Activated CD4-positive, alpha-beta T cell treated with anti-CD3 and anti-CD28 coated beads, Interleukin-2, amount 10 ng/mL, durations not matched to agents 24 days and 14 days (primary cell): ENCODE measurements around the gene NR4A1. TPM values are rescaled to one million over a fixed set of nuclear protein-coding genes. Genes with fewer than 3 reads are reported as not detected.
"Not testable (repeated sequence)": the region's sequence is repeated elsewhere in the genome, so short reads cannot be mapped to it uniquely, and the experiment has no call there.

Source experiments
- DNase-seq: peaks from one replicate; pipeline ENCODE4 v3.0.0; 2022
- H3K27ac Mint-ChIP-seq: one replicate; pipeline ENCODE4 v1.8.0; 2022; ENCODE audit warnings: mild to moderate bottlenecking, mixed read lengths
- H3K27me3 Mint-ChIP-seq: one replicate; pipeline ENCODE4 v1.8.0; 2022; ENCODE audit warnings: mixed read lengths
- H3K36me3 Mint-ChIP-seq: one replicate; pipeline ENCODE4 v1.8.0; 2022; ENCODE audit warnings: low read depth, mild to moderate bottlenecking, mixed read lengths
- H3K4me1 Mint-ChIP-seq: one replicate; pipeline ENCODE4 v1.8.0; 2021; ENCODE audit warnings: mixed read lengths
- H3K4me3 Mint-ChIP-seq: one replicate; pipeline ENCODE4 v1.8.0; 2022; ENCODE audit warnings: mild to moderate bottlenecking, moderate library complexity, mixed read lengths
- H3K9me3 Mint-ChIP-seq: one replicate; pipeline ENCODE4 v1.8.0; 2021; ENCODE audit warnings: mixed read lengths
- intact Hi-C: fragments of 100-400 bp; cut with micrococcal nuclease; formaldehyde crosslinking; loops from one replicate; pipeline ENCODE4 v1.15.1; 2023
- total RNA-seq: library from RNA; stranded (reverse); gene quantifications from 2 replicates; pipeline ENCODE4 v1.2.3, GENCODE V29; 2022

Gene NR4A1
- total RNA-seq, 1 donor from 2014 or later, result 57.7 TPM

- Mint-ChIP-seq H3K9me3 (no peaks in the 10 kb centered on the region), H3K27ac (no peak overlapping the region), H3K4me3 (no peak overlapping the region), H3K36me3 (no peaks in the 10 kb centered on the region), H3K27me3 (peaks cover 45% of the 10 kb centered on the region), H3K4me1 (peaks cover 5% of the 10 kb centered on the region)
- intact Hi-C loops, result no loop called here
- no peak for DNase-seq
Measured at GRCh38 chr12:52086944-52087835, 35.9 kb downstream of the NR4A1 start.

GRCh38 chr12:52087961-52088820 is 36.9 kb downstream of the NR4A1 start:
- Mint-ChIP-seq H3K4me1 (peaks cover 5% of the 10 kb centered on the region), H3K36me3 (no peaks in the 10 kb centered on the region), H3K27me3 (peaks cover 50% of the 10 kb centered on the region), H3K9me3 (no peaks in the 10 kb centered on the region), H3K4me3 (no peak overlapping the region), H3K27ac (no peak overlapping the region)
- DNase-seq, result no peak
- intact Hi-C loops, result no loop called here

DNA sequence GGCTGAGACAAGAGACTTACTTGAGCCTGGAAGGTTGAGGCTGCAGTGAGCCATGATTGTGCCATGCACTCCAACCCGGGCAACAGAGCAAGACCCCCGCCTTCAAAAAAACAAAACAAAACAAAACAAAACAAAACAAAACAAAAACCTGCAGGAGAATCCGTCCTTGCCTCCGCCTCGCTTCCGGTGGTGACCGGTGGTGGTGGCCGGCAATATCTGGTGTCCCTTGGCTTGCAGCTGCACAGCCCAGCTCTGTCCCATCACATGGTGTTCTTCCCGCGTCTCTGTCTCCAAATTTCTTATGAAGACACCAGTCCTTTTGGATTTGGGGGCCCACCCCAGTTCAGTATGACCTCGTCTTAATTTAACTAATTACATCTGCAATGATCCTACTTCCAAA is 38.2 kb downstream of the NR4A1 start:
- Mint-ChIP-seq H3K27me3 (peaks cover 52% of the 10 kb centered on the region), H3K4me1 (no peaks in the 10 kb centered on the region), H3K4me3 (no peak overlapping the region), H3K9me3 (no peaks in the 10 kb centered on the region), H3K27ac (no peak overlapping the region), H3K36me3 (no peaks in the 10 kb centered on the region)
- no peak for DNase-seq
- intact Hi-C loops, result no loop called here

GRCh38 chr12:52090291-52090690 is 39.0 kb downstream of the NR4A1 start:
- intact Hi-C loops, result no loop called here
- no peak for DNase-seq
- Mint-ChIP-seq H3K36me3 (no peaks in the 10 kb centered on the region), H3K4me3 (no peak overlapping the region), H3K27me3 (peaks cover 54% of the 10 kb centered on the region), H3K9me3 (no peaks in the 10 kb centered on the region), H3K27ac (no peak overlapping the region), H3K4me1 (no peaks in the 10 kb centered on the region)

- no peaks in the 10 kb centered on the region for H3K9me3 Mint-ChIP-seq
- H3K27me3 Mint-ChIP-seq, result peaks cover 54% of the 10 kb centered on the region
- no peak overlapping the region for H3K4me3 Mint-ChIP-seq
- intact Hi-C loops, result no loop called here
- no peak overlapping the region for H3K27ac Mint-ChIP-seq
- H3K36me3 Mint-ChIP-seq, result no peaks in the 10 kb centered on the region
- DNase-seq, result no peak
- H3K4me1 Mint-ChIP-seq, result no peaks in the 10 kb centered on the region
Measured at GRCh38 chr12:52091061-52091460, 39.8 kb downstream of the NR4A1 start.

GRCh38 chr12:52091869-52092268 is 40.6 kb downstream of the NR4A1 start:
- DNase-seq, result no peak
- H3K27me3 Mint-ChIP-seq, result peaks cover 51% of the 10 kb centered on the region
- no peaks in the 10 kb centered on the region for H3K9me3 Mint-ChIP-seq
- no peak overlapping the region for H3K27ac Mint-ChIP-seq
- no peaks in the 10 kb centered on the region for H3K4me1 Mint-ChIP-seq
- intact Hi-C loops, result no loop called here
- H3K36me3 Mint-ChIP-seq, result no peaks in the 10 kb centered on the region
- H3K4me3 Mint-ChIP-seq, result no peak overlapping the region

DNA sequence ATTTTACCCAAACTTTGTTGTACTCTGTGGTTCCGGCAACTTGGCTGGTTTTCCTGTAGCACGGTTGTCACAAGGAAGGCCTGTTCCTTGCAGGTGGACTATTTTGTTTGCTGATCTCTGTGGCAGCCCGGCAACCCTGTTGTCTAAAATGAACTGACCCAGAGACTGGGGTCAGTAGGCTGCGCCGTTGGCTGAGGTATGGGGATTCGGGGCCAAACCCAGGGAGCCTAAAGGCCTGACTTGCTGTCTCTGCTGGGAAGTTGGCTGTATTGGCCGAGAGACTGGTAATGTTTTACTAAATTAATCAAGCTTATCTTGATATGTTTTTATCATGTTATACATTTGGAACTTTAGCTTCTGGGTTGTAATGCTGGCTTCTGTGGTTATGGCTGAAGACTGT is 42.1 kb downstream of the NR4A1 start:
- Mint-ChIP-seq H3K9me3 (no peaks in the 10 kb centered on the region), H3K27me3 (peaks cover 41% of the 10 kb centered on the region)
- intact Hi-C loops, result no loop called here

GRCh38 chr12:52096332-52097044 is 45.2 kb downstream of the NR4A1 start:
- peaks cover 26% of the 10 kb centered on the region for H3K27me3 Mint-ChIP-seq
- intact Hi-C loops, result no loop called here
- no peak overlapping the region for H3K4me3 Mint-ChIP-seq
- H3K36me3 Mint-ChIP-seq, result no peaks in the 10 kb centered on the region
- H3K9me3 Mint-ChIP-seq, result no peaks in the 10 kb centered on the region
- H3K4me1 Mint-ChIP-seq, result no peaks in the 10 kb centered on the region
- H3K27ac Mint-ChIP-seq, result no peak overlapping the region
- no peak for DNase-seq

More for the DNA sequence above, 42.1 kb downstream of the NR4A1 start:
- DNase-seq, result no peak
- Mint-ChIP-seq H3K36me3 (no peaks in the 10 kb centered on the region), H3K27ac (no peak overlapping the region), H3K4me1 (no peaks in the 10 kb centered on the region), H3K4me3 (no peak overlapping the region)

DNA sequence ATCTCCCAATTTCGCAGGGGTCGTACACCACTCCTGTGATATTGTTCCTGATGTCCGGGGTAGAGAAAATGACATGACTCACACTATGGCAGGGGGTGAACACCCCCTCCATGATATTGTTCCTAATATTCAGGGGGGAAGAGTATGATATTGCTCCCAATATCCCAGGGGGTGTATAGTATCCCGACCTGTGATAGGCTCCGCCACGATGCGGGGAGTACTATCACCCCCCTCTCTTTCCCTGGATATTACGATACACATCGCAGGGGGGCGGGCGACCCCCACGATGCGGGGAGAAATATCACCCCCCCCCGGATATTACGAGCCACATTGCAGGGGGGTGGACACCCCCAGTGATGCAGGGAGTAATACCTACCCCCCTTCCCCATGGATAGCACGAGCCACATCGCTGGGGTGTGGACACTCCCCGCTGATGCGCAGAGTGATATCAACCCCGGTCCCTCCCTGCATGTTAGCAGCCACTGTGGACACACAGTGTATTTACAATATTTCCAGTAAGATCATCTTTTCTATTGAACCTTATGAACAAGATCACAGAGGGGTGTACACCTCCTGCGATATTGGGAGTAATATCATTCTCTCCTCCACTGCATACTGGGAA is 45.9 kb downstream of the NR4A1 start:
- no peak overlapping the region for H3K27ac Mint-ChIP-seq
- no peak overlapping the region for H3K4me3 Mint-ChIP-seq
- H3K36me3 Mint-ChIP-seq, result no peaks in the 10 kb centered on the region
- intact Hi-C loops, result no loop called here
- H3K9me3 Mint-ChIP-seq, result no peaks in the 10 kb centered on the region
- H3K27me3 Mint-ChIP-seq, result peaks cover 22% of the 10 kb centered on the region
- H3K4me1 Mint-ChIP-seq, result no peaks in the 10 kb centered on the region
- DNase-seq, result no peak

DNA sequence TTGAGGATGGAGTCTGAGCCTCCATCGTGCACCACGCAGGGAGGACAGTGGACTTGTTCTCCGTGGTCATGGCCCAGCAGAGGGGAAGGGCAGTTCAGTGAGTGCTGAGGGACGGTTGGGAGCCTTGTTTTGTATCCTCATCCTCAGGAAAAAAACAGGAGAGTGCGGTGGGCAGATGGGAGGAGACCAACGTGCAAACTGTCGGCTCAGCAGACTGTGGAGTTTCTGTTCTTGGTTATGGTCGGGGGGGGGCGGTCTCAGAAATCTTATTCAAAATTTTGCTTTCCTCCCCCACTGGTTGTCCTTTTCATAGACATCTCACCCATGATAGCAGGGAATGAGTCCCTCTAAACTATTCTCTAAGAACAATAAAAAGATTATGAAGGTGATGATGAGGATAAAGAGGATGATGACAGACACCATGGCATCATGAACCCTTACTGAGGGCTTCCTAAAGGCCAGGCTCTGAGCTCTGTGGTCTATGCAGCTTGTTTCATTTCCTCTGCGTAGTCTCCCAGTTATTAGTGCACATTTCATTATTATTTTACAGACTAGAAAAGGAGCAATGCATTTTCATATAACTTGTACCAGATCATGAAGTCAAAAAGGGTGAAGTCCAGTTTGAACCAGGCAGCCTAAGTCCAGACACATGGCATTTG is 53.3 kb downstream of the NR4A1 start:
- not testable (repeated sequence) for H3K4me3 Mint-ChIP-seq, H3K36me3 Mint-ChIP-seq
- H3K27me3 Mint-ChIP-seq, result peaks cover 48% of the 10 kb centered on the region

More for the DNA sequence above, 53.3 kb downstream of the NR4A1 start:
- intact Hi-C loops, H3K27ac Mint-ChIP-seq, DNase-seq, H3K9me3 Mint-ChIP-seq, H3K4me1 Mint-ChIP-seq: not testable (repeated sequence)
